Measurements from ENCODE around the gene CLDN15.

CLDN15 gene

GRCh38 chr7:101197991-101198390 is 39.6 kb downstream of the CLDN15 start:
- no peak for DNase-seq

- no peak for DNase-seq
These were observed 41.7 kb downstream of the CLDN15 start for GRCh38 chr7:101195884-101196283.

GRCh38 chr7:101189109-101189508 is 48.5 kb downstream of the CLDN15 start:
- DNase-seq, result no peak

- peak in 1 of 2 experiments; percentile 16 for DNase-seq
These were observed 50.7 kb downstream of the CLDN15 start for GRCh38 chr7:101186844-101187428.

GRCh38 chr7:101186194-101186593 is 51.4 kb downstream of the CLDN15 start:
- no peak for DNase-seq

GRCh38 chr7:101185258-101185839 is 52.3 kb downstream of the CLDN15 start:
- no peak for DNase-seq

Measured in Kasumi-1 (cell line).